ENCODE results near the gene CD48.
A peak's percentile ranks its signal among the peaks of the same experiment; 100 is the strongest.

CD48 gene

GRCh38 chr1:160712525-160713080, 981 bp upstream of the CD48 start:
- DNase-seq, result peak; percentile 64

GRCh38 chr1:160711276-160711601, 383 bp downstream of the CD48 start:
- DNase-seq, result no peak

- no peak for DNase-seq
Measured at GRCh38 chr1:160710517-160711252, 937 bp downstream of the CD48 start.

- DNase-seq, result no peak
Measured at GRCh38 chr1:160709715-160710114, 1.9 kb downstream of the CD48 start.

GRCh38 chr1:160708801-160709200, 2.8 kb downstream of the CD48 start:
- DNase-seq, result no peak

GRCh38 chr1:160708118-160708517, 3.5 kb downstream of the CD48 start:
- DNase-seq, result no peak

GRCh38 chr1:160707236-160708064, 4.2 kb downstream of the CD48 start:
- DNase-seq, result peak; percentile 42

- DNase-seq, result no peak
Measured at GRCh38 chr1:160706526-160707235, 4.9 kb downstream of the CD48 start.

- no peak for DNase-seq
Measured at GRCh38 chr1:160705742-160706141, 5.9 kb downstream of the CD48 start.

GRCh38 chr1:160705212-160705621, 6.4 kb downstream of the CD48 start:
- peak; percentile 22 for DNase-seq

GRCh38 chr1:160704250-160704649, 7.4 kb downstream of the CD48 start:
- no peak for DNase-seq

- no peak for DNase-seq
Measured at GRCh38 chr1:160702100-160702499, 9.5 kb downstream of the CD48 start.

GRCh38 chr1:160692390-160692789, 19.2 kb downstream of the CD48 start:
- DNase-seq, result peak; percentile 67

GRCh38 chr1:160685266-160685665, 26.4 kb downstream of the CD48 start:
- no peak for DNase-seq

- peak; percentile 66 for DNase-seq
Measured at GRCh38 chr1:160682983-160683865, 28.4 kb downstream of the CD48 start.

GRCh38 chr1:160681891-160682140, 29.8 kb downstream of the CD48 start:
- no peak for DNase-seq

- DNase-seq, result peak; percentile 94
Measured at GRCh38 chr1:160681066-160681890, 30.3 kb downstream of the CD48 start.

GRCh38 chr1:160680399-160680798, 31.2 kb downstream of the CD48 start:
- DNase-seq, result no peak

GRCh38 chr1:160679893-160680292, 31.7 kb downstream of the CD48 start:
- DNase-seq, result peak; percentile 57

GRCh38 chr1:160676869-160677597, 34.6 kb downstream of the CD48 start:
- no peak for DNase-seq
